Left ventricle myocardium inferior (tissue), 1 donor: ENCODE data around the gene VPS35. TPM values are rescaled to one million over a fixed set of nuclear protein-coding genes. Genes with fewer than 3 reads are reported as not detected.

Experiments used
- DNase-seq: peaks from one replicate; pipeline ENCODE4 v3.0.0-alpha.2; 2020
- H3K27ac ChIP-seq: fragments of 200-600 bp; replicated peaks from 2 replicates; pipeline ENCODE4 v1.8.0; 2021
- H3K27me3 ChIP-seq: fragments of 200-600 bp; 2 replicates; pipeline ENCODE4 v1.8.0; 2021; ENCODE audit warnings: low read depth
- H3K36me3 ChIP-seq: fragments of 200-600 bp; 2 replicates; pipeline ENCODE4 v1.8.0; 2021
- H3K4me1 ChIP-seq: fragments of 200-600 bp; 2 replicates; pipeline ENCODE4 v1.8.0; 2021
- H3K4me3 ChIP-seq: fragments of 200-600 bp; 2 replicates; pipeline ENCODE4 v1.8.0; 2021; ENCODE audit warnings: mild to moderate bottlenecking, moderate library complexity
- H3K9me3 ChIP-seq: fragments of 200-600 bp; replicated peaks from 2 replicates; pipeline ENCODE4 v1.8.0; 2021
- CTCF ChIP-seq: fragments of 200-600 bp; IDR thresholded peaks from 2 replicates; pipeline ENCODE4 v1.8.0; 2021; ENCODE audit warnings: antibody characterized with exemption, mild to moderate bottlenecking, borderline replicate concordance
- intact Hi-C: fragments of 100-400 bp; cut with micrococcal nuclease; formaldehyde crosslinking; loops from one replicate; pipeline ENCODE4 v1.11.0; 2022
- long read RNA-seq: library from polyadenylated mRNA; unstranded; transcript quantifications from one replicate; pipeline ENCODE4 v2.0.0, GENCODE V29; 2021
- total RNA-seq: library from RNA; stranded (reverse); fragmentation: NEBNext Ultra II Directional; extraction: Animal tissue kit (Norgen Biotek cat#: 25700); gene quantifications from one replicate; pipeline ENCODE4 v1.2.1, GENCODE V29; 2021
- donor health status: DM: no; HTN: yes; CAD: no; lungs with severe emphysema.

VPS35 gene
- 74.6 TPM for total RNA-seq
- long read RNA-seq, full-length matches to known transcripts, result 187 of 225 reads
- long read RNA-seq, partial matches to known transcripts, result 18 of 225 reads
- long read RNA-seq, other reads (novel, unspliced or antisense), result 20 of 225 reads

DNA sequence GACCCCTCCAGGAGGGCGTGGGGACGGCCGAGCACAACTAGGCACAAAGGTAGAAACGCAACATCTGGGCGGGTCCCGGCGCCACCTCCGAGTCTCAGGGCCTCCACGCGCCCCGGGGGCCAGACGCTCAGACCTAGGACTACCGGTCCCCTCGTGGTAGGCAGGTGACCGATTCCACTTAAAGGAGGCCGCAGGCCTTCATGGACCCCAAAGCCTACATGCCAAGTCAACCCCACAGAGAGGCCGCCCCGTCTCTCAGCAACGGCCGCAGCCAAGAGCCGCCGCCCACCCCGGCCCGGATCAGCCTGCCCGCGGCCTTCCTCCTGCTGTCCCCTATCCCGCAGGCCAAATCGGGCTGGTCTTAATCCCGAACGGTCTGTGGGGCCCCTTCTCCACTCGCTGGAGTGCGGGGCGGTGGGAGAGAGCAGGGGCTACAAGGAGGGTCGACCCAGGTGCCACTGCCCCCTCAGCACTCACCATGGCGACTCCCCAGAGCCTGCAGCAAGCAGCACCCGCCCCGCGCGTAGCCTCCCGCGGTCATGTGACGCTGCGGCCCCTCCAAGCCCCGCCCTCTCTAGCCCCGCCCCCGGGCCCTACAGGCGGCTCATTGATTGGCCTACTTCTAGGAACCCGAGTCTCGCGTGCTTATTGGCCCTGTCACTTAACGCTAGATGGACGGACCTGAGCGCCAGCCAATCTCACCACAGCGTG lies at the start of gene VPS35:
Gene VPS35, minus strand, starts transcription at position 525 of the 711 bp plus-strand sequence. Its CDS starts 45 bp downstream, at position 480.
- intact Hi-C loops, result no loop called here
- H3K4me3 ChIP-seq, result peak within 1 kb of the TSS; percentile 90

GRCh38 chr16:46737621-46738214 lies 48.7 kb upstream of the VPS35 start:
- H3K9me3 ChIP-seq, result no peaks in the 10 kb centered on the region
- TF ChIP-seq CTCF, result no peak
- H3K36me3 ChIP-seq, result peaks cover 19% of the 10 kb centered on the region
- intact Hi-C loops, result no loop called here
- H3K4me3 ChIP-seq, result no peak overlapping the region
- DNase-seq, result no peak
- H3K27me3 ChIP-seq, result no peaks in the 10 kb centered on the region
- H3K27ac ChIP-seq, result peak overlapping the region; percentile 96
- H3K4me1 ChIP-seq, result peaks cover 78% of the 10 kb centered on the region

More for the DNA sequence above, at the start of gene VPS35:
- peaks cover 72% of the 10 kb centered on the region for H3K4me1 ChIP-seq
- peak within 1 kb of the TSS; percentile 94 for H3K27ac ChIP-seq
- DNase-seq, result peak; percentile 100
- H3K27me3 ChIP-seq, result no peaks in the 10 kb centered on the region
- no peaks in the 10 kb centered on the region for H3K36me3 ChIP-seq
- no peak for TF ChIP-seq CTCF
- H3K9me3 ChIP-seq, result no peaks in the 10 kb centered on the region

DNA sequence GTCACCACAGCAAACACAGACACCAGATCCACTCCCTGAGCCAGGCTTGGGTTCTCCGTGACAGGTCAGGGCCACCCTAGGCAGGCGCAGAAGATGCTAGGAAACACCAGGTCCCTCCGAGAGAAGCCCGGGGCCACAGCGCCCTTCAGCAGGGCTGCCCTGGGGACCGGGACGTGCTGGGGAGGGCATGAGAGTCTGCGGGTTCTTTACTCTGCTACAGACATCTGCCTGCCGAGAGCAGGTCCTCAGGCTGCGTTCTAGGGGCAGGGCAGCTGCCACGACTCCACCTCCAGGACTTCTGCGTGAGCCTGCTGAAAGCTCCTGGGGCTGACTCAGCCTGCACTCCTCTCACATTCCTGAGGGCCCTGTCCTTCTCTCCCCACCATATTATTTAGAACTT lies 47.7 kb upstream of the VPS35 start:
- Histone ChIP-seq H3K27ac (peak overlapping the region; percentile 96), H3K36me3 (peaks cover 27% of the 10 kb centered on the region), H3K9me3 (no peaks in the 10 kb centered on the region), H3K27me3 (no peaks in the 10 kb centered on the region), H3K4me1 (peaks cover 84% of the 10 kb centered on the region), H3K4me3 (no peak overlapping the region)
- no peak for TF ChIP-seq CTCF
- intact Hi-C loops, result no loop called here
- DNase-seq, result no peak

DNA sequence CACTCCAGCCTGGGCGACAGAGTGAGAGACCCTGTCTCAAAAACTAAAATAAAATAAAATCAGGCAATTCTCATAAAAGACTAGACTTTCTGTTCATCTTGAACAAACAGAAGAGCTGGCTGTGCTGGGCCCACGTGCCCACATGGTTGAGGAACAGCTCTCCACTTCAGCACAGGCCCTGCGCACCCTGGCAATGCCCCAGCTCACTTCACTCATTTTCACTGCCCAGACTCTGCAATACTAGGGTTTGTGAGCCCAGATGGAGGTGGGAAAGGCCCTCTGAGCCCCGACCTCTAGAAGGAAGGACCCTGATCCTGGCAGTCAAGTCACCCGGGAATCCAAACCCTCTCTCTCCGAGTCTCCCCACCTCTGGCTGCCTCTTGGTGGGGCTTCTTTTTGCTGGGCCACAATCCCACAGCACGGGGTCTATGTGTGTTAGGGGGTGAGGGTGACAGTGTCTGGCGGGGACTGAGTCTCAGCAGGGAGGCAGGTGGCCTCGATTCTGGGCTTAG lies 44.4 kb upstream of the VPS35 start:
- H3K4me1 ChIP-seq, result peaks cover 87% of the 10 kb centered on the region
- no peak for TF ChIP-seq CTCF
- intact Hi-C loops, result no loop called here
- H3K36me3 ChIP-seq, result peaks cover 29% of the 10 kb centered on the region
- no peaks in the 10 kb centered on the region for H3K9me3 ChIP-seq
- H3K27ac ChIP-seq, result peak overlapping the region; percentile 79
- no peak overlapping the region for H3K4me3 ChIP-seq
- no peaks in the 10 kb centered on the region for H3K27me3 ChIP-seq
- no peak for DNase-seq

- DNase-seq, result no peak
- Histone ChIP-seq H3K36me3 (peaks cover 30% of the 10 kb centered on the region), H3K4me3 (peak overlapping the region; percentile 6), H3K27ac (peak overlapping the region; percentile 79), H3K9me3 (no peaks in the 10 kb centered on the region), H3K27me3 (no peaks in the 10 kb centered on the region), H3K4me1 (peaks cover 82% of the 10 kb centered on the region)
- intact Hi-C loops, result no loop called here
- TF ChIP-seq CTCF, result no peak
These were observed 43.6 kb upstream of the VPS35 start for GRCh38 chr16:46732561-46732960.
